ENCODE data around the gene TUBB. TPM values are rescaled to one million over a fixed set of nuclear protein-coding genes. Genes with fewer than 3 reads are reported as not detected.

The TUBB gene
- total and polyA plus RNA-seq, 9 of the 15 experiments (the other 6 are each of a cell fraction or from before 2014, with no cell fraction given): 971 to 2,870 (median 1,478) TPM

DNA sequence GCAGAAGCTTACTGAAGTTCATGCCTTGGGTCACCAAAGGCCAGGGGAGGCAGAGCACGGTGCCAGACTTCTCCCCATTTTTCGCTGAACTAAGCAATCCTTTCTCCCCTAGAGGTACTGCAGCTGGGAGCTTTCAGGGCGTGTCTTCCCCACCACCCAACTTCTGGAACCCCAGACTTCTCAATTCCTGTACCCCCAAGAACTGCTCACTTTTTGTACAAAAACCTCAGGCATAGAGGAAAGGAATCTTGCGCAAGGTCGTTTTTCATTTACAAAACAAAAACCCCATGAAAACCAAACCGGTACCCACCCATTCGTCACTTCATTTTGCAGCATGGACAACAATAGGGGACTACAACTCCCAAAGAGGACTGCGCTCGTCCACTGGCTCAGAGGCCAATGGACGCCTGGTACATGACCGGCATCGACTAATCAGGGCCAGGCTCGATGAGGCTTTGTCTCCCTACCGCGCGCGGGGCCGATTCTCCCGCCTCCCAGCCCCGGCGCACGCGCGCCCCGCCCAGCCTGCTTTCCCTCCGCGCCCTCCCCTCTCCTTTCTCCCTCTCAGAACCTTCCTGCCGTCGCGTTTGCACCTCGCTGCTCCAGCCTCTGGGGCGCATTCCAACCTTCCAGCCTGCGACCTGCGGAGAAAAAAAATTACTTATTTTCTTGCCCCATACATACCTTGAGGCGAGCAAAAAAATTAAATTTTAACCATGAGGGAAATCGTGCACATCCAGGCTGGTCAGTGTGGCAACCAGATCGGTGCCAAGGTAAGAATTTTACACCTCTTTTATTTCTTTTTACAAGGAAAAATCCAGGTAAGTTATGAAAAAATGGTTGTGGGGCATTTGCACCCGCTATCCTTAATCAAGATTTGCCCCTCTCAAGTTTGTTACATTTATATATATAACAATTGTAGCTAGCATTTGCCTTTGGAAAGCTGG is at the start of gene TUBB (continued):
- TF ChIP-seq, protein P1, sequence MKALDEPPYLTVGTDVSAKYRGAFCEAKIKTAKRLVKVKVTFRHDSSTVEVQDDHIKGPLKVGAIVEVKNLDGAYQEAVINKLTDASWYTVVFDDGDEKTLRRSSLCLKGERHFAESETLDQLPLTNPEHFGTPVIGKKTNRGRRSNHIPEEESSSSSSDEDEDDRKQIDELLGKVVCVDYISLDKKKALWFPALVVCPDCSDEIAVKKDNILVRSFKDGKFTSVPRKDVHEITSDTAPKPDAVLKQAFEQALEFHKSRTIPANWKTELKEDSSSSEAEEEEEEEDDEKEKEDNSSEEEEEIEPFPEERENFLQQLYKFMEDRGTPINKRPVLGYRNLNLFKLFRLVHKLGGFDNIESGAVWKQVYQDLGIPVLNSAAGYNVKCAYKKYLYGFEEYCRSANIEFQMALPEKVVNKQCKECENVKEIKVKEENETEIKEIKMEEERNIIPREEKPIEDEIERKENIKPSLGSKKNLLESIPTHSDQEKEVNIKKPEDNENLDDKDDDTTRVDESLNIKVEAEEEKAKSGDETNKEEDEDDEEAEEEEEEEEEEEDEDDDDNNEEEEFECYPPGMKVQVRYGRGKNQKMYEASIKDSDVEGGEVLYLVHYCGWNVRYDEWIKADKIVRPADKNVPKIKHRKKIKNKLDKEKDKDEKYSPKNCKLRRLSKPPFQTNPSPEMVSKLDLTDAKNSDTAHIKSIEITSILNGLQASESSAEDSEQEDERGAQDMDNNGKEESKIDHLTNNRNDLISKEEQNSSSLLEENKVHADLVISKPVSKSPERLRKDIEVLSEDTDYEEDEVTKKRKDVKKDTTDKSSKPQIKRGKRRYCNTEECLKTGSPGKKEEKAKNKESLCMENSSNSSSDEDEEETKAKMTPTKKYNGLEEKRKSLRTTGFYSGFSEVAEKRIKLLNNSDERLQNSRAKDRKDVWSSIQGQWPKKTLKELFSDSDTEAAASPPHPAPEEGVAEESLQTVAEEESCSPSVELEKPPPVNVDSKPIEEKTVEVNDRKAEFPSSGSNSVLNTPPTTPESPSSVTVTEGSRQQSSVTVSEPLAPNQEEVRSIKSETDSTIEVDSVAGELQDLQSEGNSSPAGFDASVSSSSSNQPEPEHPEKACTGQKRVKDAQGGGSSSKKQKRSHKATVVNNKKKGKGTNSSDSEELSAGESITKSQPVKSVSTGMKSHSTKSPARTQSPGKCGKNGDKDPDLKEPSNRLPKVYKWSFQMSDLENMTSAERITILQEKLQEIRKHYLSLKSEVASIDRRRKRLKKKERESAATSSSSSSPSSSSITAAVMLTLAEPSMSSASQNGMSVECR (CRISPR knock-in tag; IDR thresholded peaks at IDR 0.05): no peak; the same call in none of the 2 replicates
- TF ChIP-seq MCM2 (IDR thresholded peaks at IDR 0.05; ENCODE audit: low read depth) (no peak), BRCA1 (IDR thresholded peaks at IDR 0.05) (no peak), BRCA1 (CRISPR knock-in tag; IDR thresholded peaks at IDR 0.05) (no peak), TSC22D4 (tag; IDR thresholded peaks at IDR 0.05) (no peak), NELFE (IDR thresholded peaks at IDR 0.05; ENCODE audit: insufficient read depth, insufficient read length) (no peak), ILF3 (IDR thresholded peaks at IDR 0.05; ENCODE audit: borderline replicate concordance) (no peak), FOXA3 (CRISPR knock-in tag; conservative IDR thresholded peaks at IDR 0.05 in 1 of 2, IDR thresholded peaks at IDR 0.05 in 1 of 2) (no peak), ZNF780A (CRISPR knock-in tag; IDR thresholded peaks at IDR 0.05) (no peak), TGIF2 (CRISPR knock-in tag; IDR thresholded peaks at IDR 0.05) (no peak), ZNF778 (CRISPR knock-in tag; IDR thresholded peaks at IDR 0.05) (no peak), NCOA6 (IDR thresholded peaks at IDR 0.05) (no peak), DACH1 (IDR thresholded peaks at IDR 0.05; ENCODE audit: partially characterized antibody) (no peak)
- TF ChIP-seq, protein P2, sequence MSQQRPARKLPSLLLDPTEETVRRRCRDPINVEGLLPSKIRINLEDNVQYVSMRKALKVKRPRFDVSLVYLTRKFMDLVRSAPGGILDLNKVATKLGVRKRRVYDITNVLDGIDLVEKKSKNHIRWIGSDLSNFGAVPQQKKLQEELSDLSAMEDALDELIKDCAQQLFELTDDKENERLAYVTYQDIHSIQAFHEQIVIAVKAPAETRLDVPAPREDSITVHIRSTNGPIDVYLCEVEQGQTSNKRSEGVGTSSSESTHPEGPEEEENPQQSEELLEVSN (IDR thresholded peaks at IDR 0.05; ENCODE audit: borderline replicate concordance in 1 of 2, extremely low read depth in 1 of 2, insufficient read depth in 1 of 2, insufficient read length in 1 of 2, low read depth in 1 of 2, low read length in 1 of 2, poor library complexity in 1 of 2, severe bottlenecking in 1 of 2): peak; percentile 93 to 95
- TF ChIP-seq, protein P3, sequence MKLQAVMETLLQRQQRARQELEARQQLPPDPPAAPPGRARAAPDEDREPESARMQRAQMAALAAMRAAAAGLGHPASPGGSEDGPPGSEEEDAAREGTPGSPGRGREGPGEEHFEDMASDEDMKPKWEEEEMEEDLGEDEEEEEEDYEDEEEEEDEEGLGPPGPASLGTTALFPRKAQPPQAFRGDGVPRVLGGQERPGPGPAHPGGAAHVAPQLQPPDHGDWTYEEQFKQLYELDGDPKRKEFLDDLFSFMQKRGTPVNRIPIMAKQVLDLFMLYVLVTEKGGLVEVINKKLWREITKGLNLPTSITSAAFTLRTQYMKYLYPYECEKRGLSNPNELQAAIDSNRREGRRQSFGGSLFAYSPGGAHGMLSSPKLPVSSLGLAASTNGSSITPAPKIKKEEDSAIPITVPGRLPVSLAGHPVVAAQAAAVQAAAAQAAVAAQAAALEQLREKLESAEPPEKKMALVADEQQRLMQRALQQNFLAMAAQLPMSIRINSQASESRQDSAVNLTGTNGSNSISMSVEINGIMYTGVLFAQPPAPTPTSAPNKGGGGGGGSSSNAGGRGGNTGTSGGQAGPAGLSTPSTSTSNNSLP (IDR thresholded peaks at IDR 0.05; ENCODE audit: borderline replicate concordance, low read depth, low read length): 0 out of 2 replicates have a peak, but pooled peaks have one; percentile 27

Measured in K562 (cell line).